Motor neuron (in vitro differentiated cells): ENCODE data around the gene FAM222A. TPM values are rescaled to one million over a fixed set of nuclear protein-coding genes. Genes with fewer than 3 reads are reported as not detected.

Experiments used
- ATAC-seq, 8 experiments: fragments of 200-7000 bp; cut with Tn5 transposase; replicated peaks in 6 of 8; 2 replicates each; pipeline ENCODE4 v1.8.0; 2021; ENCODE audit warnings: mild to moderate bottlenecking in 8 of 8, moderate library complexity in 8 of 8
- H3K27ac ChIP-seq, 2 donors: fragments of 250-450 bp; sonication (Bioruptor Pico); 2 replicates each; pipeline ENCODE4 v1.9.0; 2021; ENCODE audit warnings: antibody characterized with exemption in 2 of 2, mild to moderate bottlenecking in 2 of 2, moderate library complexity in 1 of 2
- H3K4me1 ChIP-seq, 2 donors: fragments of 250-450 bp; sonication (Bioruptor Pico); replicated peaks in 1 of 2; 2 replicates each; pipeline ENCODE4 v1.6.1; 2021; ENCODE audit warnings: antibody characterized with exemption in 2 of 2, mild to moderate bottlenecking in 2 of 2, moderate library complexity in 1 of 2
- H3K4me3 ChIP-seq, 5 donors: fragments of 250-450 bp; sonication (Bioruptor Pico); 2 replicates each; pipeline ENCODE4 v1.9.0; 2021; ENCODE audit warnings: antibody characterized with exemption in 5 of 5, mild to moderate bottlenecking in 5 of 5, moderate library complexity in 4 of 5
- WGBS, 10 experiments: fragments of 450-650 bp; shearing (Covaris generic); methylation state at CpG; one replicate each; pipeline ENCODE4 v1.0.0; 2022; 5-methylcytosine and 5-hydroxymethylcytosine counted together
- in situ Hi-C, 9 experiments: fragments of 400-800 bp; cut with MboI; loops; one replicate each; pipeline ENCODE4 v1.15.0; 2021; ENCODE audit warnings: low sequenced_read_pairs in 9 of 9, low pct_unique_long_range_greater_than_20kb in 2 of 9; ENCODE audit not compliant: unreplicated experiment in 9 of 9
- total RNA-seq, 8 experiments: library from RNA; unstranded; fragments of 300-600 nt; gene quantifications; 2 replicates each; pipeline versions ENCODE4 v1.2.3 to v1.2.4, GENCODE V29; 2022

The FAM222A gene
- total RNA-seq, 8 experiments from 2014 or later, result 0.73 to 17.8 (median 8.1) TPM

DNA sequence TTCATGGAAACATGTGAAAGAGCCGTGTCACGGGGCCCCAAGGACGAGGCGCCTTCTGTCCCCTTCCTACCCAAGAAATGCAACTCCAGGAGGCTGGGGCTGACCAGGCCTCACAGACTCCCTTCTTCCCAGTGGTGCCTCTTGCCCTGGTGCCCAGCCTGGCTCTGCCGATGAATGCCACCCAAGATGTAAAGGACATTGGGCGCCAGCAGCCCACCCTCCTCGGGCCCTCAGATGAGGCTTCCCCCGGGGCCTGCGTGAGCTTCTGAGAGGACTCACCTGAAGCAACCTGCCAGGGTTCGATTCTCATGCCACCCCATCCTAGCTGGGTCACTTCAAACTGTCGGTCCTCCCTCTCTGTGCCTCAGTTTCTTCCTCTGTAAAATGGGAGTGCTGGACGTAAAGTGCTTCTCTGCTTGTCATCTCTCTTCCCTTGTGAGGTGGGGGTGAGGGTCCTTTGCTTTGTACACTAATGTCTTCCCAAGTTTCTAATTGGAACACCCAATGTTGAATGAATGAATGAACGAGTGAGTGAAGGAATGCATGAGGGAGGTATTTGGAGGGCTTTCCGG lies 10.8 kb downstream of the FAM222A start:
- WGBS, 10 experiments, result 17 to 100% (median 88%) methylated on average over 1 to 8 of the region's 14 CpGs; no CpG with 5 or more reads in 2 of the 10 experiments
- ATAC-seq, result no peak
- in situ Hi-C loops, result loop anchor here in 1 of 9 experiments (25.0 kb wide), 1 partner anchor 112 kb away; no protein-coding TSS in a partner anchor
- Histone ChIP-seq H3K4me1 (peaks cover 71 to 73% of the 10 kb centered on the region in 2 donors), H3K27ac (no peak overlapping the region), H3K4me3 (no peak overlapping the region)

DNA sequence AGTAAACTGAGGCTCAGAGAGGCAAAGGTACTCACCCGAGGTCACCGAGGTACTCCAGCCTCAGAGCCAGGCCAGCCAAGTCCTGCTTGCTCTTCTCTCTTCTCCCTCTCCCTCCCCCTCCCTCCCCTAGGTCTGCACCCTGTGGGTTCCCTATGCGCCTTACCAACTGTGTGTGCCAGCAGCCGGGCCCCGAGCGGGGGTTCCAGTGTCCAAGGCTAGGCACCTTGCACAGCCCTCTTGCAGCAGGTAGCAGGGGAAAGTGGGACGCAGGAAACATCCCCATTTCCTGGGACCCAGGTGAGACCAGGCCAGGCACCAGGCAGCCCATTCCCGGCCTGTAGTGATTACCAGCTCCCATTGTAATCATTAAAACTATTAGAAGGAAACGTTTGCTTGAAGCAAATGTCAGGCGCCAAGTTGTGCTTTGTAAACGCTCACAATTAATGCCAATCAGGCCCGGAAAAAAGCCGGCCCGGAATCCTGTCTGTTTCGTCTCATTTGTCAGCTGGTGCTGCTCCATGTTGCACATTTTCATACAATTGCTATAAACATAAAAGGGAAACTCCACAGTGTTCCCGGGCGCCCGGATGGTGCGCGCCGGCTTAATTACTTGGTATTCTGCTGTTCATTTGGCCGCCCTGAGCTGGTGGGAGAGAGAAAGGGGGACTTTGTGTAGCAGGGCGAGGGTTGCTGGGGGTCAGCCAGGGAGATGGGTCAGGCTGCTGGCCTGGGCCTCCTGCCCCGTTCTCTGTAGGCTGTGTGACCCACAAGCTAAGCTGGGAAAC lies 11.9 kb downstream of the FAM222A start:
- Histone ChIP-seq H3K4me3 (no peak overlapping the region), H3K4me1 (peaks cover 60 to 62% of the 10 kb centered on the region in 2 donors), H3K27ac (peak overlapping the region in 1 of 2 donors; percentile 12)
- peak in 2 of 8 experiments; percentile 8 to 20 for ATAC-seq
- in situ Hi-C loops, result no loop called here
- 5 to 87% (median 50%) methylated on average over 2 to 19 of the region's 24 CpGs; no CpG with 5 or more reads in 1 of the 10 experiments for WGBS, 10 experiments

DNA sequence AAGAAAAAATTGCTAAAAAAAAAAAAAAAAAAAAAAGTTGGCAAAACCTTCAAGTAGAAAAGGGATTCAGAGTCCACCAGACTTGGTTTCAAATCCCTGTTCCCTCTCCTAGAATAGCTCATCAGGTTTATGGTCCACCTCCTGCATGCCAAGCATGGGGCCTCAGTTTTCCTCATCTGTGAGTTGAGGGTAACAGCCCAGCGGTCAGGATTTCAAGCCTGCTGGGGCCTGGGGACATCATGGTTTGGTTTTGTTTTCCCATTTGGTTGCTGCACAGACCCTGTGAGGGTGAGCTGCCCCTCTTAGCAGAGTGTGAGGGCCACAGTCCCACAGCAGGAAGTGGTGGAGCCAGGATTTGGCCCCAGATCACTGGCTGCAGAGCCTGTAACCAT lies 12.5 kb downstream of the FAM222A start:
- no peak overlapping the region for H3K27ac ChIP-seq
- WGBS, 10 experiments, result 75 to 100% (median 100%) methylated on average over 1 of the region's 1 CpG; no CpG with 5 or more reads in 6 of the 10 experiments
- peaks cover 56 to 57% of the 10 kb centered on the region in 2 donors for H3K4me1 ChIP-seq
- no peak overlapping the region for H3K4me3 ChIP-seq
- no peak for ATAC-seq
- in situ Hi-C loops, result no loop called here

DNA sequence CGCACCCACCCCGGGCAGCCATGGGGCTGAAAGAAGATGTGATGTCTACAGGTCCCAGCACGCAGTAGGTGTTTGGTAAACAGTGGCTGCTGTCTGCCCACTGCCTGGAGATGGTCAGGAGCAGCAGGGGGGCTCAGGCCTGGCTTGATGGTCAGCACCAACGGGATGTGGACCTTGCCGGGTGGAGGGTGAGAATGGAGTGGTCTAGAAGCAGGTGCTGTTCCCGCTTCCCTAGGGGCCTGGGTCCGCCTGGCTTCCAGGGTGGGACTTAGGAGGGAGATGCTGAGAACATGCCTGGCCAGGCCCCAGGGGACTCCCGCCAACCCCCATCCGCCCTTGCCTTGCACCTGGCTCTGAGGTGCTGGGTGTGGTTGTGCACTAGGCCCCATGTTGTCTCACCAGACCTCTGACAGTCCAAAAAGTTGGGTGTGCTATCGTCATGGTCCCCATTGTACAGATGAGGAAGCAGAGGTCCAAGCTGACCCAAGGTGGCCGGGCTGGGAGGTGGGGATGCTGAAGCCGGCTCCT lies 12.9 kb downstream of the FAM222A start:
- WGBS, 10 experiments, result 76 to 93% (median 80%) methylated on average over 1 to 4 of the region's 12 CpGs; no CpG with 5 or more reads in 6 of the 10 experiments
- H3K27ac ChIP-seq, result no peak overlapping the region
- peaks cover 55 to 60% of the 10 kb centered on the region in 2 donors for H3K4me1 ChIP-seq
- H3K4me3 ChIP-seq, result no peak overlapping the region
- ATAC-seq, result no peak
- in situ Hi-C loops, result no loop called here

DNA sequence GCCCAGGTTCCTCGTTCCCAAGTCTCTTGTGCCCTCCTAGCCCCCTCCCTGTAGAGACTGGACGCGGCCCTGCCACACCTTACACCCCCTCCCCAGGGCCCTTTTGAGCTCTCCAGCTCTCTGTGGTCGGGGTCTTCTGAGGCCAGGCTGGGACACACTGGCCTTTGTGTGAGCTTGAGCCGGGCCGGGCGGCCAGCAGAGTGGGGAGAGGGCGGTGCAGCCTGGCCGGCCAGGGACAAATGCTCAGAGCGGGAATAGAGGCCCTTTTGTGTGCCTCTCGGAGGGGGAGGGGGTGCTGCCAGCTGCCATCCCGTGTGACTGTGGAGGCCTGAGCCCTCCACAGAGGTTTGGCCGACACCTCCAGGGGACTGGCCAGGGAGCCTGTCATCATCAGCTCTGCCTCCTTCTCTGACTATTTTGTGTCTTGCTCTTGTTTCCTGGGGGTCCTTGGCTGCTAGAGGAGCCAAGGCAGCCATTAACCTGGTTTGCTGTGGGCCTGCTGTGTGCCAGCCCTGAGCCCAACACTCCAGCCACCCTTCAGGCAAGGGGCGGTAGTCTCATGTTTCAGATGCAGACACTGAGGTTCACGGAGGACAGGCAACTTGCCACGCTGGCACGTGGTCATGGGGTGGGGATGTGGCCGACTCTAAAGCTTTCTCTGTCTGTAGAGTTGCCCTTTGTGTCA lies 13.6 kb downstream of the FAM222A start:
- Histone ChIP-seq H3K4me3 (no peak overlapping the region), H3K27ac (no peak overlapping the region), H3K4me1 (peaks cover 56 to 62% of the 10 kb centered on the region in 2 donors)
- WGBS, 10 experiments, result 0 to 100% (median 84%) methylated on average over 1 to 4 of the region's 18 CpGs; no CpG with 5 or more reads in 6 of the 10 experiments
- in situ Hi-C loops, result no loop called here
- ATAC-seq, result peak in 6 of 8 experiments; percentile 31 to 82 (median 76)

DNA sequence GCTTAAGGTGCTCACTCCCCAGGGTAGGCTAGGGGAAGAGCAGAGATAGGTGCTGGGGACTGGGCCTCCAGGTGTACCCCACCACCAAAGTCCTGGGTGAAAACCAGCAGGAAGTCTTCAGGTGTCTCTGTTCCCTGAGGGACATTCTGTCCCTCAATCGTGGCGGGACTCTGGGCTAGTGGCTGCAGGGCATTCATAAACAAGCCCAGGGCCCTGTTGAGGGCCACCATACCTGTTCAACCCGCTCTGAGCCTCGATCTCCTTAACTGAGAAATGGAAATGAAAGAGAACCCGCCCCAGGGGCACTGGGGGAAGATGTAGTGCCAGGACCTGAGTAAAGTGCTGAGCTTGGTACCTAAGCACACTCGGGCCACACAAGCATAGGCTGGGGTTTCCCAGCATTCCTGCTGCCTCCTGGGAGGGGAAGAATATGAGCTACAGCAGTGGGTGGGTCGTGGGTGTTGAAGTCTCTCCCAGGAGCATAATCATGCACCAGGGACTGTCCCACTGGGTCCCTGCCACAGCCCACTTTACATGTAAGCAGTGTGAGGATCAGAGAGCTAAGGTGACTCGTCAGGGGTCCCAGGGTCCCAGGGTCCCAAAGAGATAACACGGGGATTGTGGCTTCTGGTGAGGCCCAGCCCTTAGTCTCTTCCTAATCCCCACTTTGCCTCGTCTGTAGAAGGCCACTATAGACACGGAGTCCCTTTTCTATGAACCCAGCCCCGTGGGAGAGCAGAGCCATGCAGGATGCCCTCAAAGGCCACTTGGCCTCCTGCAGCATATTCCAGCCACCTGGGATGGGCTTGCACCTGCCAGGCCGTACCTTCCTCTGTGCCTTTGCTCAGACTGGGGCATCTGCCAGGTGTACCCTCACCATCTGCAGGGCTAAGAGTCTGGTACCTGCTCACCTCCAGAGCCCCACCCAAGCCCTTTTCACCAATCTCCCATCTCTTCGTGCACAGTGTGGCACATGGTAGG lies 14.4 kb downstream of the FAM222A start:
- Histone ChIP-seq H3K27ac (no peak overlapping the region), H3K4me1 (peaks cover 55 to 62% of the 10 kb centered on the region in 2 donors), H3K4me3 (no peak overlapping the region)
- ATAC-seq, result peak in 2 of 8 experiments; percentile 10 to 65
- in situ Hi-C loops, result no loop called here
- 18 to 95% (median 67%) methylated on average over 3 to 5 of the region's 14 CpGs; no CpG with 5 or more reads in 6 of the 10 experiments for WGBS, 10 experiments

DNA sequence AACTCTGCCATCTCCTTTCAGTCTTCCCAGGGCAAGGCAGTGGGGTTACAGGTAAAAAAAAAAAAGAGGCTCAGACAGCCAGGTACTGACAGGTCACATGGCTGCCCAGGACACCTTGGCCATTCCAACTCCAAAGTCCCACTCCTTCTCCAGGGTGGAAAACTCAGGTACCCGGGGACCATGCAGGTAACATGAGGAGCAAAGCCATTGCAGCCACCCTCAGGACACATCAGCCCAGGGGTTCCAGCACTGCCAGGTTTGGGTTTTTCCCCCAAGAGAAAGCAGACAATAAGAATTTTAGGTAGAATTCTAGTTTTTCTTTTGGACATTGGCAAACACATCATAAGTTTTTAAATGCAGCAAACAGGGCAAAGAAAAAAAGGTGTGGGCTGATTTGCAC lies 15.3 kb downstream of the FAM222A start:
- WGBS, 10 experiments, result 50 to 89% methylated on average over 1 of the region's 1 CpG; no CpG with 5 or more reads in 8 of the 10 experiments
- in situ Hi-C loops, result no loop called here
- ATAC-seq, result no peak
- H3K27ac ChIP-seq, result no peak overlapping the region
- H3K4me1 ChIP-seq, result peaks cover 47 to 56% of the 10 kb centered on the region in 2 donors
- no peak overlapping the region for H3K4me3 ChIP-seq

DNA sequence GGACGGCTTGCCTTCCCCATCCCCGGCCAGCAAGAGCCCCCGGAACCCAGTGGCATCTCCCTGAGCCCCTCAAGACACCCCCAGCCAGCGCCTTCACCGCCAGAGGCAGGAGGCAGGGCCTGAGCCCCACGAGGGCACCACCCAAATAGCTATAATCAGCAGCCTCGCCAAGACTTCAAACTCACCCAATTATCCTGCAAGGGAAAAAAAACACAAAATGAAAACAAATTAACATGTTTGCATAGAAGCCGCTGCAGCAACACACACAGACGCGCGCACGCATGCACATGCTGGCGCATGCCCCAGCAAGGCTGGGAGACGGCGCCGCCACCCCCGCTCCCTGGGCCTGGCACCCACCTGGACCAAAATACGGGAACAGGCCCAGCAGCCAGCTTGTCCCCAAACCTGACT lies 15.8 kb downstream of the FAM222A start:
- in situ Hi-C loops, result no loop called here
- 7 to 97% (median 75%) methylated on average over 2 to 10 of the region's 18 CpGs; no CpG with 5 or more reads in 5 of the 10 experiments for WGBS, 10 experiments
- ATAC-seq, result peak in 3 of 8 experiments; percentile 17 to 89 (median 51)
- Histone ChIP-seq H3K4me1 (peaks cover 50 to 58% of the 10 kb centered on the region in 2 donors), H3K4me3 (no peak overlapping the region), H3K27ac (no peak overlapping the region)

DNA sequence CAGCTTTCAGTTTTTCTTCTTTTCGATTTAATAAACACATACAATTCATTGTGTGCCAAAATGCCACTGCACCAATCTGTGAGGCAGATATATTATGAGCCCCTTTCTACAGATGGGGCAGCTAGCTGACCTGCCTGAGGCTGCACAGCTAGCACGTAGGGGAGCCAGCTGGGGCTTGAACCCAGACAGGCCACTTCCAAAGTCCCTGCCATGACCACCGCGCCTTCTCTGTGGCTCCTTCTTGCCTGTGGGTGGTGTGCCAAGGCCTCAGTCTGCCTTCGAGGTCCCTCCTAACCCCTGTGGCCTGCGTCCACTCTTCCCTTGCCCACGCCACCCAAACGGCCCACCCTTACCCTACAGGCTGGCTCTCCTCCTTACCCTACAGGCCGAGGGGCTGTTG lies 16.2 kb downstream of the FAM222A start:
- Histone ChIP-seq H3K4me1 (peaks cover 53 to 62% of the 10 kb centered on the region in 2 donors), H3K4me3 (no peak overlapping the region), H3K27ac (no peak overlapping the region)
- ATAC-seq, result no peak
- in situ Hi-C loops, result no loop called here
- WGBS, 10 experiments, result 0 to 93% (median 80%) methylated on average over 1 to 3 of the region's 9 CpGs; no CpG with 5 or more reads in 5 of the 10 experiments

DNA sequence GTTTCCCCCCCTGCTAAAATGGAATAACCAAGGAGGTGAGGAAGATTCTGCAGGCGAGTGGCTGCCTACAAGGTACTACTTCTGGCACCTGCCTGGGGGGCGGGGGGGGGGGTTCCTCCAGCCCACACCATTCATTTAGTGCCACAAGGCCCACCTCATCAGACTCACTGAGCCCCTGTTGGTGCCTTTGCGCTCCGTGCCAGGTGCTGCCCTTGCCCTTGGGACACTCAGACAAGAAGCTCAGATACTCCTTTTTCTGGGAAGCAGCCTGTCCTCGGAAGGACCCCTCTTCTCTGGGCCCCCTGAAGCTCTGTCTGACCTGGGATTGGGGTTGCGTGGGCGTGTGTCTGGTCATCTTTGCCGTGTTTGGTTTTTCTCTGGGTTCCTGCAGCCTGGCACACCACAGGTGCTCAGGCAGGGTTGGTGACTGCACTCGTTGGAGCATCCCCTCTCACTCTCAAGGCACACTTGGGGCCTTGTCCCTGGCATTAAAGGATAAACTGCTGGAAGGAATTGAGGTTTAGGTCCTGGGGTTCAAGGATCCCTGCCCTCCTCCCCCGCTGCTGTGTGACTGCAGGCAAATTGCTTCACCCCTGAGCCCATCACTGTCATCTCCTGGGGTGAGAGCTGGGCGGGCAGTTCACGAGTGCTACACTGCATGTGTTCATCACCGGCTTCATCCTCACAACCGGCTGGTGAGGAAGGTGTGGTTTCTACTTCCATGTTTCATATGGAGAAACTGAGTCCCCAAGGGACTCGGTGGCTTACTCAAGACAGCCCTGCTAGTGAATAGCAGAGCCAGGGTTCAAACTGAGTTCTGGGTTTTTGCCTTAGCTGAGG lies 16.9 kb downstream of the FAM222A start:
- ATAC-seq, result no peak
- H3K4me3 ChIP-seq, result no peak overlapping the region
- 41 to 100% (median 93%) methylated on average over 1 to 6 of the region's 15 CpGs; no CpG with 5 or more reads in 4 of the 10 experiments for WGBS, 10 experiments
- in situ Hi-C loops, result no loop called here
- no peak overlapping the region for H3K27ac ChIP-seq
- H3K4me1 ChIP-seq, result peaks cover 53 to 62% of the 10 kb centered on the region in 2 donors

DNA sequence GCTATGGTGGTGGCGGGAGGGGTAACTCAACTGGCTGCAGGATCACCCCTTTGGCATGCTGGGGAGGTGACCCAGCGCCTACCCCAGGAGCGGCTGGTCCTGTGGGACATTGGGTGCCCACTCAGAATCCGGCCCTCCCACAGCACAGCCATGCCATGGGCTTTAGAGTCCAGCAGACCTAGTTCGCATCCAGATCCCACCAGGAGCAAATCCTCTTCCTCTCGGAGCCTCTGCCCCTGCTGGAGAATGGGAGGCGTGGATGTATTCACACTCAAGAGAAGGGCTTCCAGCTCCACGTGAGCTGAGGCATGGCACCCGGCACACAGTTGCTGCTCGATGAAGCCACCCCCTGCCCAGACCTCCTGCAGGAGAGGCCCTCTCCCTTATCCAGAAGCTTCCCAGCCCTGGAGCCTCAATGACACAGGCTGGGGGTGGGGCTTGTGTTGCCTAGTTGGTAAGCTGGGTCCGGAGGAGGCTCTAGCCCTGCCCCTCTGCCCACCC lies 17.7 kb downstream of the FAM222A start:
- H3K4me3 ChIP-seq, result no peak overlapping the region
- no peak overlapping the region for H3K27ac ChIP-seq

More for the DNA sequence above, 17.7 kb downstream of the FAM222A start:
- 44 to 96% (median 85%) methylated on average over 3 to 5 of the region's 11 CpGs; no CpG with 5 or more reads in 6 of the 10 experiments for WGBS, 10 experiments
- H3K4me1 ChIP-seq, result peaks cover 53 to 62% of the 10 kb centered on the region in 2 donors
- ATAC-seq, result no peak
- in situ Hi-C loops, result no loop called here
